Spinal cord (tissue), 10 donors: ENCODE measurements around the gene MAP1LC3A. TPM values are rescaled to one million over a fixed set of nuclear protein-coding genes. Genes with fewer than 3 reads are reported as not detected.
"Not testable (repeated sequence)": the region's sequence is repeated elsewhere in the genome, so short reads cannot be mapped to it uniquely, and the experiment has no call there.

Experiments
- DNase-seq, 6 donors: peaks; one replicate each; pipeline versions ENCODE4 v3.0.0 to v3.0.0-alpha.2; 2013 to 2015; ENCODE audit warnings: low spot score in 6 of 6, low read depth in 4 of 6
- H3K27ac ChIP-seq: one replicate; pipeline ENCODE4 v1.5.1; 2013; ENCODE audit warnings: low read depth, low read length, control low read depth
- H3K27me3 ChIP-seq: one replicate; pipeline ENCODE4 v1.6.1; 2013; ENCODE audit warnings: low read length; ENCODE audit not compliant: control insufficient read depth, insufficient read depth
- H3K36me3 ChIP-seq: one replicate; pipeline ENCODE4 v1.6.1; 2013; ENCODE audit warnings: low read length; ENCODE audit not compliant: control insufficient read depth, insufficient read depth
- H3K4me1 ChIP-seq: one replicate; pipeline ENCODE4 v1.6.1; 2013; ENCODE audit warnings: low read length; ENCODE audit not compliant: control insufficient read depth, insufficient read depth
- H3K4me3 ChIP-seq: one replicate; pipeline ENCODE4 v1.5.1; 2013; ENCODE audit warnings: low read depth, low read length, control low read depth
- H3K9me3 ChIP-seq: one replicate; pipeline ENCODE4 v1.6.1; 2013; ENCODE audit warnings: low read length; ENCODE audit not compliant: control insufficient read depth, insufficient read depth
- WGBS: methylation state at CpG from one replicate; pipeline ENCODE4 v1.1.5; 2013; ENCODE audit warnings: missing lambda C conversion rate; ENCODE audit not compliant: insufficient coverage; 5-methylcytosine and 5-hydroxymethylcytosine counted together
- long read RNA-seq, 4 donors: transcript quantifications; one replicate each; lab custom pipeline, GENCODE V29; 2026
- polyA plus RNA-seq, 2 donors: library from polyadenylated mRNA; unstranded; fragments of 120-200 nt; gene quantifications; one replicate each; pipeline ENCODE4 v1.2.1, GENCODE V29; 2013; ENCODE audit not compliant: insufficient read length in 2 of 2
- total RNA-seq, 2 donors: library from RNA; depleted of rRNA in 1 of 2; stranded (reverse); fragments of 120-200 nt in 1 of 2; fragments of >200 nt in 1 of 2; gene quantifications; one replicate each; pipeline versions ENCODE4 v1.2.3 to v1.2.4, GENCODE V29; 2013 to 2014
- donor health status: healthy.

Gene MAP1LC3A
- total RNA-seq: 100 to 1,000 TPM in 1 of 2 donors, 10 to 100 TPM in 1; 61.6 to 134 TPM
- polyA plus RNA-seq: 100 to 1,000 TPM; 304 to 307 TPM
- long read RNA-seq, donor 1, transcript MAP1LC3A-201 (4 exons, 1,574 nt): major isoform, 173 of 242 reads
- long read RNA-seq, donor 1, transcript MAP1LC3A-203 (5 exons, 698 nt): minor isoform, 7 of 242 reads
- long read RNA-seq, donor 1, partial matches to known transcripts: 61 of 242 reads
- long read RNA-seq, donor 1, other reads (novel, unspliced or antisense): 0 of 242 reads
- long read RNA-seq, donor 2, transcript MAP1LC3A-203 (5 exons, 698 nt): minor isoform, 6 of 105 reads
- long read RNA-seq, donor 2, transcript MAP1LC3A-201 (4 exons, 1,574 nt): major isoform, 69 of 105 reads
- long read RNA-seq, donor 2, partial matches to known transcripts: 30 of 105 reads
- long read RNA-seq, donor 2, other reads (novel, unspliced or antisense): 0 of 105 reads
- long read RNA-seq, donor 3, transcript MAP1LC3A-201 (4 exons, 1,574 nt): major isoform, 78 of 106 reads
- long read RNA-seq, donor 3, partial matches to known transcripts: 20 of 106 reads
- long read RNA-seq, donor 3, other reads (novel, unspliced or antisense): 5 of 106 reads
- long read RNA-seq, donor 4, transcript MAP1LC3A-201 (4 exons, 1,574 nt): major isoform, 39 of 42 reads
- long read RNA-seq, donor 4, partial matches to known transcripts: 0 of 42 reads
- long read RNA-seq, donor 4, other reads (novel, unspliced or antisense): 0 of 42 reads

GRCh38 chr20:34558320-34559218 is at the start of gene MAP1LC3A:
MAP1LC3A (plus strand) TSS chr20:34558718; CDS start chr20:34558869, 151 bp downstream.
- peak; percentile 76 to 98 (median 85) for DNase-seq
- under 1% methylated on average over 103 of the region's 103 CpGs for WGBS
- H3K9me3 ChIP-seq: no peaks in the 10 kb centered on the region
- H3K36me3 ChIP-seq: peaks cover 34% of the 10 kb centered on the region
- peak within 1 kb of the TSS; percentile 89 for H3K4me3 ChIP-seq
- no peaks in the 10 kb centered on the region for H3K27me3 ChIP-seq
- peak within 1 kb of the TSS; percentile 90 for H3K27ac ChIP-seq
- H3K4me1 ChIP-seq: peaks cover 38% of the 10 kb centered on the region

GRCh38 chr20:34510575-34510974 is 47.9 kb upstream of the MAP1LC3A start:
- H3K4me3 ChIP-seq: no peak overlapping the region
- no peaks in the 10 kb centered on the region for H3K9me3 ChIP-seq
- H3K36me3 ChIP-seq: peaks cover 7% of the 10 kb centered on the region
- H3K27me3 ChIP-seq: no peaks in the 10 kb centered on the region
- no peak overlapping the region for H3K27ac ChIP-seq
- DNase-seq: no peak
- H3K4me1 ChIP-seq: peaks cover 7% of the 10 kb centered on the region
- WGBS: no CpG with 5 or more reads among the region's 1 CpG

- 72% methylated on average over 2 of the region's 3 CpGs for WGBS
- Histone ChIP-seq H3K36me3 (peaks cover 7% of the 10 kb centered on the region), H3K9me3 (no peaks in the 10 kb centered on the region), H3K4me1 (peaks cover 9% of the 10 kb centered on the region), H3K4me3 (no peak overlapping the region), H3K27ac (no peak overlapping the region), H3K27me3 (no peaks in the 10 kb centered on the region)
- DNase-seq: no peak
Measured at GRCh38 chr20:34511891-34512265, 46.6 kb upstream of the MAP1LC3A start.

- H3K36me3 ChIP-seq: peaks cover 7% of the 10 kb centered on the region
- peaks cover 9% of the 10 kb centered on the region for H3K4me1 ChIP-seq
- no peak overlapping the region for H3K4me3 ChIP-seq
- no peaks in the 10 kb centered on the region for H3K9me3 ChIP-seq
- no peaks in the 10 kb centered on the region for H3K27me3 ChIP-seq
- WGBS: 89% methylated on average over 1 of the region's 4 CpGs
- no peak overlapping the region for H3K27ac ChIP-seq
- DNase-seq: no peak
Measured at GRCh38 chr20:34512266-34512954, 46.1 kb upstream of the MAP1LC3A start.

- Histone ChIP-seq H3K27ac (no peak overlapping the region), H3K9me3 (no peaks in the 10 kb centered on the region)
Measured at GRCh38 chr20:34512955-34513419, 45.5 kb upstream of the MAP1LC3A start.

GRCh38 chr20:34514034-34514433 is 44.5 kb upstream of the MAP1LC3A start:
- 95% methylated on average over 11 of the region's 17 CpGs for WGBS

More at GRCh38 chr20:34512955-34513419, 45.5 kb upstream of the MAP1LC3A start:
- H3K4me1 ChIP-seq: peaks cover 13% of the 10 kb centered on the region
- H3K36me3 ChIP-seq: peaks cover 7% of the 10 kb centered on the region
- DNase-seq: no peak
- H3K27me3 ChIP-seq: no peaks in the 10 kb centered on the region
- no peak overlapping the region for H3K4me3 ChIP-seq

GRCh38 chr20:34514897-34515483 is 43.5 kb upstream of the MAP1LC3A start:
- peaks cover 10% of the 10 kb centered on the region for H3K36me3 ChIP-seq
- 4% methylated on average over 10 of the region's 19 CpGs for WGBS
- peak overlapping the region; percentile 92 for H3K27ac ChIP-seq
- DNase-seq: no peak
- no peaks in the 10 kb centered on the region for H3K27me3 ChIP-seq
- peak overlapping the region; percentile 88 for H3K4me3 ChIP-seq
- no peaks in the 10 kb centered on the region for H3K9me3 ChIP-seq
- H3K4me1 ChIP-seq: peaks cover 13% of the 10 kb centered on the region

More at GRCh38 chr20:34514034-34514433, 44.5 kb upstream of the MAP1LC3A start:
- H3K4me1 ChIP-seq: peaks cover 13% of the 10 kb centered on the region
- not testable (repeated sequence) for H3K4me3 ChIP-seq, H3K9me3 ChIP-seq, H3K27me3 ChIP-seq, H3K27ac ChIP-seq, DNase-seq, H3K36me3 ChIP-seq

- peaks cover 13% of the 10 kb centered on the region for H3K4me1 ChIP-seq
- DNase-seq: peak in 5 of 6 donors; percentile 18 to 90 (median 43)
- H3K4me3 ChIP-seq: peak overlapping the region; percentile 88
- 1% methylated on average over 31 of the region's 36 CpGs for WGBS
- no peaks in the 10 kb centered on the region for H3K9me3 ChIP-seq
- no peaks in the 10 kb centered on the region for H3K27me3 ChIP-seq
- peaks cover 9% of the 10 kb centered on the region for H3K36me3 ChIP-seq
- H3K27ac ChIP-seq: peak overlapping the region; percentile 92
Measured at GRCh38 chr20:34515484-34516246, 42.9 kb upstream of the MAP1LC3A start.
